Panc1 (cell line): ENCODE measurements around the gene RRP7A.

Experiments
- CTCF ChIP-seq: fragments of 450-650 bp; IDR thresholded peaks from 2 replicates; pipeline ENCODE4 v1.5.1; 2017; ENCODE audit warnings: mild to moderate bottlenecking
- REST ChIP-seq, 2 experiments: IDR thresholded peaks; 2 replicates each; pipeline ENCODE4 v1.6.1; 2011 to 2012; ENCODE audit warnings: low read depth in 2 of 2, control low read depth in 1 of 2, low read length in 1 of 2, mild to moderate bottlenecking in 1 of 2, moderate library complexity in 1 of 2; ENCODE audit not compliant: insufficient read depth in 1 of 2

DNA sequence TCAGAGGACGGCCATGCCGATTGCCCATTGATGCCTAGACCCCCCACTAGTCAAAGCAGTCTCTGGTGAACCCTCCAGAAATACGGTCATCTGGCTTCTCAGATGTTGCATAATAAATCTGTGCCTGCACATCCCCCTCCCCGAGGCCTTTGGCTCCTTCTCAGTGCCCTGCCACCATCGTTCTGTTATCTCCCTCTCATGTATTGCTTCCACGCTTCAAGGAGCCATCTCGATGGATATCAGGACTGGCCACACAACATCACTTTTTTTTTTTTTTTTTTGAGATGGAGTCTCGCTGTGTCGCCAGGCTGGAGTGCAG lies 1.6 kb upstream of the RRP7A start:
- TF ChIP-seq CTCF: no peak
- no peak for TF ChIP-seq REST (IDR thresholded peaks at IDR 0.05; ENCODE audit: insufficient read depth in 1 of 2, low read depth in 2 of 2, low read length in 1 of 2)
